GM21786 (cell line): ENCODE data around the gene MYD88.
A peak's percentile ranks its signal among the peaks of the same experiment; 100 is the strongest.

Experiments used
- ATAC-seq: cut with Tn5 transposase; IDR thresholded peaks from one replicate; pipeline ENCODE4 v1.9.1; 2021; ENCODE audit not compliant: unreplicated experiment

MYD88 gene

GRCh38 chr3:38138349-38139190 is at the start of gene MYD88:
MYD88 (plus strand) TSS chr3:38138661; CDS start chr3:38138701, 40 bp downstream.
- peak; percentile 35 for ATAC-seq

- no peak for ATAC-seq
These were observed 49.3 kb upstream of the MYD88 start for GRCh38 chr3:38089163-38089562.

GRCh38 chr3:38090453-38090852 is 48.0 kb upstream of the MYD88 start:
- ATAC-seq = no peak

- no peak for ATAC-seq
These were observed 43.5 kb upstream of the MYD88 start for GRCh38 chr3:38094999-38095398.

- no peak for ATAC-seq
These were observed 42.6 kb upstream of the MYD88 start for GRCh38 chr3:38095669-38096483.

- ATAC-seq = no peak
These were observed 40.8 kb upstream of the MYD88 start for GRCh38 chr3:38097446-38098375.

GRCh38 chr3:38098376-38098723 is 40.1 kb upstream of the MYD88 start:
- no peak for ATAC-seq

GRCh38 chr3:38099518-38099917 is 38.9 kb upstream of the MYD88 start:
- no peak for ATAC-seq

GRCh38 chr3:38100498-38100897 is 38.0 kb upstream of the MYD88 start:
- ATAC-seq = no peak

GRCh38 chr3:38101811-38102443 is 36.5 kb upstream of the MYD88 start:
- ATAC-seq = no peak

GRCh38 chr3:38102444-38102814 is 36.0 kb upstream of the MYD88 start:
- ATAC-seq = no peak

GRCh38 chr3:38105525-38105924 is 32.9 kb upstream of the MYD88 start:
- no peak for ATAC-seq

GRCh38 chr3:38107911-38108648 is 30.4 kb upstream of the MYD88 start:
- ATAC-seq = no peak

GRCh38 chr3:38108649-38109579 is 29.5 kb upstream of the MYD88 start:
- no peak for ATAC-seq

- ATAC-seq = no peak
These were observed 28.7 kb upstream of the MYD88 start for GRCh38 chr3:38109580-38110313.

- no peak for ATAC-seq
These were observed 28.0 kb upstream of the MYD88 start for GRCh38 chr3:38110314-38111050.

- ATAC-seq = no peak
These were observed 27.3 kb upstream of the MYD88 start for GRCh38 chr3:38111201-38111600.
